ENCODE measurements around the gene SCAP. TPM values are rescaled to one million over a fixed set of nuclear protein-coding genes. Genes with fewer than 3 reads are reported as not detected.
"Not testable (repeated sequence)": the region's sequence is repeated elsewhere in the genome, so short reads cannot be mapped to it uniquely, and the experiment has no call there.

SCAP gene
- total RNA-seq, 4 donors from 2014 or later = 73.4 to 128 (median 88.4) TPM

DNA sequence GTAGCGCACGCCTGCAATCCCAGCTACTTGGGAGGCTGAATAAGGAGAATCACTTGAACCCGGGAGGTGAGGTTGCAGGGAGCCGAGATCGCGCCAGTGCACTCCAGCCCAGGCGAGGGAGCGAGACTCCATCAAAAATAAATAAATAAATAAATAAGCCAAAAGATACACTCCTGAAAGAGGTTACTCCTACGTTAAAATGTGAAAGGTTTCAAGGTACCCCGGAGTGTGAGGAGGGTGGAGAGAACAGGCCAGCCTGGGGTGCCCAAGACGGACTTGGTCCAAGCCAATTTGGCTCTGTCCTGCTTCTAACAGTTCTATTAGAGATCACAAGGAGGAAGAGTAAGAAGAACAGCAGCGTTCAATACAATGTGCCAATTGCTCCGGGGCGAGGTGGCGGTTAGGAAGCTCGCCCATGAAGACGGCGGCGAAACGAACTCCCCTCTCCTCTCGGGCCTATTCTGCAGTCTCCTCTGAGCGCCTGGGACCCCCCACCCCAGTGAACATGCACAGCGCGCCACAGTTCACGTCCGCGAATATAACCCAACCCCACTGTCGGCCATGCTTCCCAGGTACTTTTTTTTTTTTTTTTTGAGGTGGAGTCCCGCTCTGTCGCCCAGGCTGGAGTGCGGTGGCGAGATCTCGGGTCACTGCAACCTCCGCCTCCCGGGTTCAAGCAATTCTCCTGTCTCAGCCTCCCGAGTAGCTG lies 36.8 kb upstream of the SCAP start:
- Histone ChIP-seq H3K36me3 (peaks cover 0 to 32% (median 0%) of the 10 kb centered on the region in 3 donors), H3K4me3 (peak overlapping the region; percentile 56 to 86 (median 66)), H3K4me1 (peaks cover 0 to 13% (median 0%) of the 10 kb centered on the region in 4 donors), H3K27ac (peak overlapping the region; percentile 87 to 99 (median 92)), H3K27me3 (no peaks in the 10 kb centered on the region), H3K9me3 (no peaks in the 10 kb centered on the region)
- WGBS, 2 donors = 20 to 21% methylated on average over 35 to 36 of the region's 36 CpGs
- TF ChIP-seq, protein P1, sequence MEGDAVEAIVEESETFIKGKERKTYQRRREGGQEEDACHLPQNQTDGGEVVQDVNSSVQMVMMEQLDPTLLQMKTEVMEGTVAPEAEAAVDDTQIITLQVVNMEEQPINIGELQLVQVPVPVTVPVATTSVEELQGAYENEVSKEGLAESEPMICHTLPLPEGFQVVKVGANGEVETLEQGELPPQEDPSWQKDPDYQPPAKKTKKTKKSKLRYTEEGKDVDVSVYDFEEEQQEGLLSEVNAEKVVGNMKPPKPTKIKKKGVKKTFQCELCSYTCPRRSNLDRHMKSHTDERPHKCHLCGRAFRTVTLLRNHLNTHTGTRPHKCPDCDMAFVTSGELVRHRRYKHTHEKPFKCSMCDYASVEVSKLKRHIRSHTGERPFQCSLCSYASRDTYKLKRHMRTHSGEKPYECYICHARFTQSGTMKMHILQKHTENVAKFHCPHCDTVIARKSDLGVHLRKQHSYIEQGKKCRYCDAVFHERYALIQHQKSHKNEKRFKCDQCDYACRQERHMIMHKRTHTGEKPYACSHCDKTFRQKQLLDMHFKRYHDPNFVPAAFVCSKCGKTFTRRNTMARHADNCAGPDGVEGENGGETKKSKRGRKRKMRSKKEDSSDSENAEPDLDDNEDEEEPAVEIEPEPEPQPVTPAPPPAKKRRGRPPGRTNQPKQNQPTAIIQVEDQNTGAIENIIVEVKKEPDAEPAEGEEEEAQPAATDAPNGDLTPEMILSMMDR (IDR thresholded peaks at IDR 0.05) = no peak
- no peak for TF ChIP-seq POLR2A (IDR thresholded peaks at IDR 0.05)
- TF ChIP-seq EP300 (IDR thresholded peaks at IDR 0.05) = no peak
- DNase-seq (ENCODE audit: low spot score in 2 of 2) = peak in 1 of 2 donors; percentile 22

DNA sequence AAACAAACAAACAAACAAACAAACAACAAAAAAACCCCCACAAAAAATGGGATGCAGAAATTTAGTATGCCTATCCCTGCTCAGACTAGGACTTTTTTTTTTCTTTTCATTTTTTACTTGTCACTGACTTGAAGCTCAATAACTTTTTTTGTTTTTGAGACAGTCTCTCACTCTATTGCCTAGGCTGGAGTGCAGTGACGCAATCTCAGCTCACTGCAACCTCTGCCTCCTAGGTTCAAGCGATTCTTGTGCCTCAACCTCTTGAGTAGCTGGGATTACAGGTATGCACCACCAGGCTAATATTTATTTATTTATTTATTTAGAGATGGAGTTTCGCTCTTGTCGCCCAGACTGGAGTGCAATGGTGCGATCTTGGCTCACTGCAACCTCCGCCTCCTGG lies 29.5 kb upstream of the SCAP start:
- WGBS, 2 donors = 91 to 99% methylated on average over 6 of the region's 6 CpGs
- H3K9me3 ChIP-seq; H3K27me3 ChIP-seq; H3K27ac ChIP-seq; H3K4me3 ChIP-seq; H3K4me1 ChIP-seq; DNase-seq (ENCODE audit: low spot score in 2 of 2): not testable (repeated sequence)
- H3K36me3 ChIP-seq = peaks cover 0 to 85% (median 6%) of the 10 kb centered on the region in 3 donors

DNA sequence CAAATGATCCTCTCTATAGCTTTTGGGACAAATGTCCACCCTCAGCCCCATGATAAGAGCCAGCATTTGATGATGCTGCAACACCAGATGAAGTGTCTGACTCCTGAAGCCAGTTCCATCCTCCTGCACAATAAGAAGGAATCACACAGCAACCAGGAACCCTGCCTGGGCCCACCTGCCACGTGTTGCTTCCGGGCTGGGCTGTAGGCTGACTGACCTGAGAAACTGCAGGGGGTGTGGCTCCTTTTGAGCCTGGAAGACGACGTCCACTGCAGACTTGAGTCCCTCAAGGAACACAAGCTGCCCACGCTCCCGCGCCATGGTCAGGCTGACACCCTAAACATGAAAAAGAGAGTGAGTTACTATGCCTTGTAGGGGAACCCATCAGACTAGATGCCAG lies 28.4 kb upstream of the SCAP start:
- Histone ChIP-seq H3K27ac (no peak overlapping the region), H3K4me1 (no peaks in the 10 kb centered on the region), H3K36me3 (peaks cover 0 to 84% (median 6%) of the 10 kb centered on the region in 3 donors), H3K9me3 (no peaks in the 10 kb centered on the region), H3K27me3 (no peaks in the 10 kb centered on the region), H3K4me3 (no peak overlapping the region)
- WGBS, 2 donors = 86% methylated on average over 7 of the region's 7 CpGs
- no peak for DNase-seq (ENCODE audit: low spot score in 2 of 2)
- TF ChIP-seq, protein P1 (IDR thresholded peaks at IDR 0.05) = no peak

DNA sequence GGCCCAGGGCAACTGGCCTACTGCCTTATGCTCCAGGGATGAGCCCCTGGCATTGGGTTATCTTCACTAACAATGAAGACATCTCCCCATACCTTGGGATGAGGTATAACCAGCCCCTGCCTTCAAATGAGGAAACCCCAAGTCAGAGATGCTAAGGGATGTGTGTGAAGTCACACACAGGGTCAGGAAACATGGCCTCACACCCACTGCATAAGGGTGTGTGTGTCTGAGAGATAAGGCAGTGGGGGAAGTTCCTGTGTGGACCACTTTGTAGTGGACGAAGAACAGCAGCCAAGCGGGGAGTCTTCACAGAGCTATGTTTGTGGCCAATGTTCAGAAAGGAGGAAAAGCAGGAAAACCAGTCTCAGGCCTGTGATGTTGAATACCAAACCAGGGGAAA lies 27.3 kb upstream of the SCAP start:
- H3K4me1 ChIP-seq = no peaks in the 10 kb centered on the region
- no peak overlapping the region for H3K4me3 ChIP-seq
- H3K27ac ChIP-seq = no peak overlapping the region
- WGBS, 2 donors = 81 to 89% methylated on average over 2 of the region's 2 CpGs
- H3K27me3 ChIP-seq = no peaks in the 10 kb centered on the region
- no peak for TF ChIP-seq EP300 (IDR thresholded peaks at IDR 0.05)
- TF ChIP-seq POLR2A (IDR thresholded peaks at IDR 0.05) = no peak
- TF ChIP-seq, protein P1 (IDR thresholded peaks at IDR 0.05) = no peak
- no peaks in the 10 kb centered on the region for H3K9me3 ChIP-seq
- no peak for DNase-seq (ENCODE audit: low spot score in 2 of 2)
- peaks cover 0 to 84% (median 10%) of the 10 kb centered on the region in 3 donors for H3K36me3 ChIP-seq

DNA sequence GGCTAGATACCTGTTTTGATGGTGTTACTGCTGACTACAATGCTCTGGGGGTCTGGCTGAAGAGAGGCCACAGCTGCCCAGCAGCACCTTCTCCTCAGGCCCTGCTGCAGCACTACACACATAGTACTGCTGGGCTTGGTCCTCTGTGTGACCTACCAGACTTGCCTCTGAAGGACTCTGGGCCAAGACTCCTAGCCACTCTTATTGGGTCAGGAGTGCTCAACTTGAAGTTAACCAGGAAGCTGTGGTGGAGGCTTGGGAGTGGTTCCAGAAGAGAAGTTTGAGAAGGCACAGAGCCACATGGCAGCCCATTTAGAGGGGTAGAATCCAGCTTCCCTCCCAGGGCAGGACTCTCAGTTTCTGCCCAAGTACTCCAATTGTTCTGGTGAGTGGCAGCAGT lies 21.2 kb upstream of the SCAP start:
- DNase-seq (ENCODE audit: low spot score in 2 of 2) = no peak
- Histone ChIP-seq H3K4me3 (no peak overlapping the region), H3K27me3 (no peaks in the 10 kb centered on the region), H3K9me3 (no peaks in the 10 kb centered on the region), H3K4me1 (no peaks in the 10 kb centered on the region), H3K27ac (no peak overlapping the region), H3K36me3 (peaks cover 0 to 88% (median 5%) of the 10 kb centered on the region in 3 donors)
- TF ChIP-seq, protein P1 (IDR thresholded peaks at IDR 0.05) = no peak
- TF ChIP-seq POLR2A (IDR thresholded peaks at IDR 0.05) (no peak), EP300 (IDR thresholded peaks at IDR 0.05) (no peak)

Data from tibial nerve (tissue), 4 donors.